Mesendoderm (in vitro differentiated cells): ENCODE results near the gene ATG7.

ENCODE experiments used
- DNase-seq: peaks from one replicate; pipeline ENCODE4 v3.0.0; 2013
- H2AK5ac ChIP-seq: 2 replicates; pipeline ENCODE4 v1.6.1; 2013; ENCODE audit warnings: low read length, inconsistent platforms
- H2BK120ac ChIP-seq: 2 replicates; pipeline ENCODE4 v1.6.1; 2013; ENCODE audit warnings: low read depth, mild to moderate bottlenecking, low read length, moderate library complexity, mixed read lengths
- H2BK15ac ChIP-seq: replicated peaks from 2 replicates; pipeline ENCODE4 v1.6.1; 2013; ENCODE audit warnings: low read depth, mild to moderate bottlenecking, moderate library complexity
- H2BK5ac ChIP-seq: 2 replicates; pipeline ENCODE4 v1.6.1; 2013; ENCODE audit warnings: low read length, inconsistent platforms
- H3K18ac ChIP-seq: 2 replicates; pipeline ENCODE4 v1.6.1; 2013; ENCODE audit warnings: mild to moderate bottlenecking, low read length, mixed read lengths
- H3K23ac ChIP-seq: one replicate; pipeline ENCODE4 v1.6.1; 2013; ENCODE audit warnings: low read length
- H3K27ac ChIP-seq: 2 replicates; pipeline ENCODE4 v1.5.1; 2013; ENCODE audit warnings: low read depth, mild to moderate bottlenecking, inconsistent platforms, low read length, moderate library complexity
- H3K27me3 ChIP-seq: 2 replicates; pipeline ENCODE4 v1.6.1; 2013; ENCODE audit warnings: low read length, control low read depth, mild to moderate bottlenecking, inconsistent platforms; ENCODE audit not compliant: insufficient read depth, poor library complexity
- H3K36me3 ChIP-seq: 2 replicates; pipeline ENCODE4 v1.6.1; 2013; ENCODE audit warnings: low read length, inconsistent platforms; ENCODE audit not compliant: control insufficient read depth, insufficient read depth
- H3K4ac ChIP-seq: one replicate; pipeline ENCODE4 v1.6.1; 2013; ENCODE audit warnings: low read depth, mild to moderate bottlenecking, low read length, moderate library complexity
- H3K4me1 ChIP-seq: 2 replicates; pipeline ENCODE4 v1.6.1; 2013; ENCODE audit warnings: low read depth, low read length, inconsistent platforms; ENCODE audit not compliant: control insufficient read depth
- H3K4me2 ChIP-seq: 2 replicates; pipeline ENCODE4 v1.6.1; 2013; ENCODE audit warnings: low read length
- H3K4me3 ChIP-seq: 2 replicates; pipeline ENCODE4 v1.5.1; 2013; ENCODE audit warnings: mild to moderate bottlenecking, low read length
- H3K56ac ChIP-seq: one replicate; pipeline ENCODE4 v1.6.1; 2013; ENCODE audit warnings: low read length
- H3K79me1 ChIP-seq: 2 replicates; pipeline ENCODE4 v1.6.1; 2013; ENCODE audit warnings: low read length, inconsistent platforms
- H3K79me2 ChIP-seq: 2 replicates; pipeline ENCODE4 v1.6.1; 2013; ENCODE audit warnings: mild to moderate bottlenecking, low read length; ENCODE audit not compliant: control insufficient read depth, insufficient read depth
- H3K9ac ChIP-seq: 2 replicates; pipeline ENCODE4 v1.6.1; 2013; ENCODE audit warnings: low read length, inconsistent platforms
- H4K5ac ChIP-seq: one replicate; pipeline ENCODE4 v1.6.1; 2013; ENCODE audit warnings: low read length
- H4K8ac ChIP-seq: one replicate; pipeline ENCODE4 v1.6.1; 2013; ENCODE audit warnings: low read depth, mild to moderate bottlenecking, control low read depth, low read length, moderate library complexity
- WGBS: extraction: QIAGEN DNeasy Blood & Tissue Kit; methylation state at CpG from one replicate; pipeline ENCODE4 v1.1.7; 2013; ENCODE audit warnings: low lambda C conversion rate, missing lambda C conversion rate; ENCODE audit not compliant: insufficient coverage; ENCODE audit errors: extremely low coverage; 5-methylcytosine and 5-hydroxymethylcytosine counted together

ATG7 gene

GRCh38 chr3:11566478-11566877 lies 294.3 kb downstream of the ATG7 start:
- Histone ChIP-seq H3K9ac (no peak overlapping the region), H2AK5ac (no peak overlapping the region), H2BK5ac (no peak overlapping the region), H3K18ac (no peak overlapping the region), H3K56ac (no peak overlapping the region), H3K27ac (no peak overlapping the region), H3K23ac (no peak overlapping the region), H3K79me1 (peaks cover 24% of the 10 kb centered on the region), H2BK15ac (no peak overlapping the region), H3K27me3 (no peaks in the 10 kb centered on the region), H4K8ac (no peak overlapping the region), H3K4me2 (no peak overlapping the region), H3K4ac (no peak overlapping the region), H3K36me3 (no peaks in the 10 kb centered on the region), H3K4me1 (no peaks in the 10 kb centered on the region), H3K4me3 (no peak overlapping the region), H2BK120ac (no peak overlapping the region), H3K79me2 (peaks cover 17% of the 10 kb centered on the region), H4K5ac (no peak overlapping the region)
- DNase-seq = no peak
- no CpG with 5 or more reads among the region's 20 CpGs for WGBS

GRCh38 chr3:11566916-11567315 lies 294.7 kb downstream of the ATG7 start:
- H2AK5ac ChIP-seq = no peak overlapping the region
- H3K4ac ChIP-seq = no peak overlapping the region
- no peak overlapping the region for H2BK5ac ChIP-seq
- H3K9ac ChIP-seq = no peak overlapping the region
- H4K5ac ChIP-seq = no peak overlapping the region
- no peaks in the 10 kb centered on the region for H3K36me3 ChIP-seq
- H3K23ac ChIP-seq = no peak overlapping the region
- H3K79me2 ChIP-seq = peaks cover 17% of the 10 kb centered on the region
- no peak overlapping the region for H2BK15ac ChIP-seq
- H3K4me3 ChIP-seq = no peak overlapping the region
- no peaks in the 10 kb centered on the region for H3K4me1 ChIP-seq
- H3K56ac ChIP-seq = no peak overlapping the region
- H3K4me2 ChIP-seq = no peak overlapping the region
- H3K27ac ChIP-seq = no peak overlapping the region
- H4K8ac ChIP-seq = no peak overlapping the region
- no peaks in the 10 kb centered on the region for H3K27me3 ChIP-seq
- no peak overlapping the region for H3K18ac ChIP-seq
- H3K79me1 ChIP-seq = peaks cover 24% of the 10 kb centered on the region
- peak; percentile 74 for DNase-seq
- no peak overlapping the region for H2BK120ac ChIP-seq
- WGBS = no CpG with 5 or more reads among the region's 17 CpGs

GRCh38 chr3:11567516-11568467 lies 295.6 kb downstream of the ATG7 start:
- no peak overlapping the region for H3K4ac ChIP-seq

GRCh38 chr3:11568503-11569155 lies 296.4 kb downstream of the ATG7 start:
- H3K23ac ChIP-seq = no peak overlapping the region
- H3K79me2 ChIP-seq = peaks cover 17% of the 10 kb centered on the region
- H2BK15ac ChIP-seq = no peak overlapping the region
- no CpG with 5 or more reads among the region's 29 CpGs for WGBS
- no peaks in the 10 kb centered on the region for H3K27me3 ChIP-seq
- no peak overlapping the region for H3K9ac ChIP-seq
- no peak overlapping the region for H2BK120ac ChIP-seq
- H3K27ac ChIP-seq = no peak overlapping the region
- no peak overlapping the region for H2AK5ac ChIP-seq
- no peak overlapping the region for H2BK5ac ChIP-seq
- H3K36me3 ChIP-seq = no peaks in the 10 kb centered on the region
- H3K4me1 ChIP-seq = no peaks in the 10 kb centered on the region
- no peak overlapping the region for H3K18ac ChIP-seq
- DNase-seq = no peak
- H3K4me2 ChIP-seq = no peak overlapping the region
- no peak overlapping the region for H4K8ac ChIP-seq
- no peak overlapping the region for H3K4me3 ChIP-seq
- no peak overlapping the region for H3K56ac ChIP-seq
- H3K4ac ChIP-seq = no peak overlapping the region
- H4K5ac ChIP-seq = no peak overlapping the region
- H3K79me1 ChIP-seq = peaks cover 29% of the 10 kb centered on the region

More at GRCh38 chr3:11567516-11568467, 295.6 kb downstream of the ATG7 start:
- Histone ChIP-seq H3K56ac (no peak overlapping the region), H2BK120ac (no peak overlapping the region), H3K9ac (no peak overlapping the region), H3K4me1 (no peaks in the 10 kb centered on the region), H2AK5ac (no peak overlapping the region), H3K27ac (no peak overlapping the region), H3K79me2 (peaks cover 17% of the 10 kb centered on the region), H3K4me2 (no peak overlapping the region), H3K79me1 (peaks cover 26% of the 10 kb centered on the region), H2BK15ac (no peak overlapping the region), H3K27me3 (no peaks in the 10 kb centered on the region), H3K18ac (no peak overlapping the region), H2BK5ac (no peak overlapping the region), H4K8ac (no peak overlapping the region), H3K36me3 (no peaks in the 10 kb centered on the region), H3K4me3 (no peak overlapping the region), H3K23ac (no peak overlapping the region), H4K5ac (no peak overlapping the region)
- no peak for DNase-seq
- WGBS = no CpG with 5 or more reads among the region's 27 CpGs

- Histone ChIP-seq H3K79me2 (peaks cover 17% of the 10 kb centered on the region), H3K27ac (no peak overlapping the region), H3K4me1 (no peaks in the 10 kb centered on the region), H2BK5ac (no peak overlapping the region), H3K27me3 (no peaks in the 10 kb centered on the region), H3K18ac (no peak overlapping the region), H2BK15ac (no peak overlapping the region), H2BK120ac (no peak overlapping the region), H3K4ac (no peak overlapping the region), H2AK5ac (no peak overlapping the region), H3K79me1 (peaks cover 30% of the 10 kb centered on the region), H4K8ac (no peak overlapping the region), H3K23ac (no peak overlapping the region), H3K4me2 (no peak overlapping the region), H3K36me3 (no peaks in the 10 kb centered on the region), H3K9ac (no peak overlapping the region), H3K4me3 (no peak overlapping the region), H4K5ac (no peak overlapping the region), H3K56ac (no peak overlapping the region)
- no CpG with 5 or more reads among the region's 13 CpGs for WGBS
- no peak for DNase-seq
Measured at GRCh38 chr3:11569156-11569741, 297.1 kb downstream of the ATG7 start.
